Fibroblast of lung (primary cell): ENCODE measurements around the gene GNAZ. TPM values are rescaled to one million over a fixed set of nuclear protein-coding genes. Genes with fewer than 3 reads are reported as not detected.
"Not testable (repeated sequence)": the region's sequence is repeated elsewhere in the genome, so short reads cannot be mapped to it uniquely, and the experiment has no call there.

ENCODE experiments used
- DNase-seq, 2 donors: peaks; one replicate each; pipeline versions ENCODE4 v3.0.0 to v3.0.0-alpha.2; 2010; ENCODE audit warnings: low read depth in 2 of 2
- H2AFZ ChIP-seq: 2 replicates; pipeline ENCODE4 v1.5.1; 2012; ENCODE audit warnings: low read length, control low read depth, inconsistent platforms
- H3K27ac ChIP-seq: 2 replicates; pipeline ENCODE4 v1.5.1; 2011; ENCODE audit warnings: low read length, control low read depth; ENCODE audit not compliant: insufficient read depth
- H3K27me3 ChIP-seq: 2 replicates; pipeline ENCODE4 v1.5.1; 2011; ENCODE audit warnings: mild to moderate bottlenecking, low read length; ENCODE audit not compliant: control insufficient read depth, insufficient read depth
- H3K36me3 ChIP-seq: 2 replicates; pipeline ENCODE4 v1.5.1; 2011; ENCODE audit warnings: low read length; ENCODE audit not compliant: control insufficient read depth, insufficient read depth
- H3K4me1 ChIP-seq: 2 replicates; pipeline ENCODE4 v1.5.1; 2011; ENCODE audit warnings: low read length; ENCODE audit not compliant: control insufficient read depth, insufficient read depth; ENCODE audit errors: extremely low read depth
- H3K4me2 ChIP-seq: 2 replicates; pipeline ENCODE4 v1.5.1; 2011; ENCODE audit warnings: low read length, control low read depth; ENCODE audit not compliant: insufficient read depth; ENCODE audit errors: extremely low read depth
- H3K4me3 ChIP-seq, 4 experiments: fragments of 200-600 bp in 1 of 4; sonication (generic) in 1 of 4; replicated peaks in 1 of 4; 2 replicates each; pipeline ENCODE4 v1.5.1; 2011 to 2016; ENCODE audit warnings: low read length in 4 of 4, low read depth in 3 of 4, mild to moderate bottlenecking in 3 of 4, control low read depth in 2 of 4, inconsistent platforms in 1 of 4, mixed read lengths in 1 of 4; ENCODE audit not compliant: insufficient read depth in 1 of 4; ENCODE audit errors: control extremely low read depth in 1 of 4
- H3K79me2 ChIP-seq: 2 replicates; pipeline ENCODE4 v1.5.1; 2012; ENCODE audit warnings: mild to moderate bottlenecking, low read length, inconsistent platforms; ENCODE audit not compliant: control insufficient read depth, insufficient read depth
- H3K9ac ChIP-seq: 2 replicates; pipeline ENCODE4 v1.5.1; 2011; ENCODE audit warnings: mild to moderate bottlenecking, low read length, control low read depth; ENCODE audit not compliant: insufficient read depth
- H3K9me3 ChIP-seq: 2 replicates; pipeline ENCODE4 v1.5.1; 2012; ENCODE audit warnings: low read depth, low read length; ENCODE audit not compliant: control insufficient read depth, insufficient read depth
- H4K20me1 ChIP-seq: 2 replicates; pipeline ENCODE4 v1.5.1; 2011; ENCODE audit warnings: low read length; ENCODE audit not compliant: control insufficient read depth, insufficient read depth; ENCODE audit errors: extremely low read depth
- EZH2 ChIP-seq: IDR thresholded peaks from 2 replicates; pipeline ENCODE4 v1.5.1; 2012; ENCODE audit warnings: low read length, control low read depth, mild to moderate bottlenecking; ENCODE audit errors: missing control alignments
- polyA plus RNA-seq, 2 donors: library from polyadenylated mRNA; depleted of rRNA in 1 of 2; stranded (reverse) in 1 of 2; unstranded in 1 of 2; fragments of >200 nt; gene quantifications; 2 replicates each; pipeline ENCODE4 v1.2.1, GENCODE V29; 2011 to 2012; ENCODE audit warnings: missing spikeins in 1 of 2
- total RNA-seq: library from RNA; depleted of rRNA; stranded (reverse); fragments of >200 nt; gene quantifications from 2 replicates; pipeline ENCODE4 v1.2.1, GENCODE V29; 2014
- TF ChIP-seq, protein P1 (sequence below), 2 donors: IDR thresholded peaks in 1 of 2; conservative IDR thresholded peaks in 1 of 2; 1 replicate in 1 of 2; 2 replicates in 1 of 2; pipeline ENCODE4 v1.5.1; 2011 to 2012; ENCODE audit warnings: low read length in 2 of 2, control low read depth in 1 of 2, inconsistent platforms in 1 of 2, low read depth in 1 of 2, mild to moderate bottlenecking in 1 of 2

The GNAZ gene
- total and polyA plus RNA-seq, 2 donors (not counting 1 experiment from before 2014, with no cell fraction given) = 0.22 to 1.7 TPM

DNA sequence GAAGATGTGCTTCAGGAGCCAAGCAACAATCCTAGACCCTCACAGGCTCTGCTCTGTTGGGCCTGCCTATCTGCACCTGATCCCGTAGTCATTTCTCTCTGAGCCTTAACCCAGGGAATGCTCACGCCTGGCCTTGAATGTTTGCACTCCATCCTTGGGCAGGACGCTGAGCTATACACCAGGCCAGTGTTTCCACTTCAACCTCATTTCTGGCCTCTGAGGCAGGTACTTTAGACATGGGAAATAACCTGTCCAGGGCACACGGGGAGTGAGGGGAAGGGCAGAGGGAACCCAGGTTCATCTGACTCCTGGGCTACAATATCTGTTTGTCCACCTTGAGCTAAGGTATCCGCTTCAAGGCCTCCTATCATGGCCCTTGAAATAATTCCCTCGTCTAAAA lies 61.6 kb downstream of the GNAZ start:
- no peaks in the 10 kb centered on the region for H4K20me1 ChIP-seq

DNA sequence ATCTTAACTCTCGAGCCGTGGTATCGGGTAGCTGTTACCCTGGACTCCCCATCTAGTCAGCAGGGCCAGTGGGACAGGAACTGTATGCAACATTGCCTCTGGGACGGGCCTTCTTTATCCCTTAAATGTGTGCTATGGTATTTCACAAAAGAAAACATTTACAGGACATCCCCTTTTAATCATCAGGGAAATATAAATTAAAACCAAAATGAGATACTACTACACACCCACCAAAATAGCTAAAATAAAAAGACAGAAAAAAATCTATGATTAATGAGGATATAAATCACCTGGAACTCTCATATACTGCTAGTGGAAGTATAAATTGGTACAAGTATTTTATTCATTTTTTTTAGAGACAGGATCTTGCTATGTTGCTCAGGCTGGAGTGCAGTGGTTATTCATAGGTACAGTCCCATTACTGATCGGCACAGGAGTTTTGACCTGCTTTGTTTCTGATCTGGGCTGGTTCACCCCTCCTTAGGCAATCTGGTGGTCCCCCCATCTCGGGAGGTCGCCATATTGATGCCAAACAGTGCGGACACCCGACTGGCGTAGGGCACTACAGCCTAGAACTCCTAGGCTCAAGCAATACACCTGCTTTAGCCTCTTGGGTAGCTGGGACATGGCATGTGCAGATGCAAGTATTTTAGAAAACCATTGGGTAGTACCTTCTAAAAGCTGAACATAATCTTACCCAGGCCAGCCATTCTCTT lies 62.2 kb downstream of the GNAZ start:
- Histone ChIP-seq H3K4me2 (no peak overlapping the region), H3K79me2 (no peaks in the 10 kb centered on the region), H3K27me3 (no peaks in the 10 kb centered on the region), H3K9ac (no peak overlapping the region), H3K36me3 (no peaks in the 10 kb centered on the region), H3K9me3 (no peaks in the 10 kb centered on the region), H3K4me3 (no peak overlapping the region), H2AFZ (no peak overlapping the region), H3K27ac (no peak overlapping the region), H3K4me1 (no peaks in the 10 kb centered on the region), H4K20me1 (no peaks in the 10 kb centered on the region)
- DNase-seq = no peak
- TF ChIP-seq, protein P1, sequence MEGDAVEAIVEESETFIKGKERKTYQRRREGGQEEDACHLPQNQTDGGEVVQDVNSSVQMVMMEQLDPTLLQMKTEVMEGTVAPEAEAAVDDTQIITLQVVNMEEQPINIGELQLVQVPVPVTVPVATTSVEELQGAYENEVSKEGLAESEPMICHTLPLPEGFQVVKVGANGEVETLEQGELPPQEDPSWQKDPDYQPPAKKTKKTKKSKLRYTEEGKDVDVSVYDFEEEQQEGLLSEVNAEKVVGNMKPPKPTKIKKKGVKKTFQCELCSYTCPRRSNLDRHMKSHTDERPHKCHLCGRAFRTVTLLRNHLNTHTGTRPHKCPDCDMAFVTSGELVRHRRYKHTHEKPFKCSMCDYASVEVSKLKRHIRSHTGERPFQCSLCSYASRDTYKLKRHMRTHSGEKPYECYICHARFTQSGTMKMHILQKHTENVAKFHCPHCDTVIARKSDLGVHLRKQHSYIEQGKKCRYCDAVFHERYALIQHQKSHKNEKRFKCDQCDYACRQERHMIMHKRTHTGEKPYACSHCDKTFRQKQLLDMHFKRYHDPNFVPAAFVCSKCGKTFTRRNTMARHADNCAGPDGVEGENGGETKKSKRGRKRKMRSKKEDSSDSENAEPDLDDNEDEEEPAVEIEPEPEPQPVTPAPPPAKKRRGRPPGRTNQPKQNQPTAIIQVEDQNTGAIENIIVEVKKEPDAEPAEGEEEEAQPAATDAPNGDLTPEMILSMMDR (conservative IDR thresholded peaks at IDR 0.05 in 1 of 2, IDR thresholded peaks at IDR 0.05 in 1 of 2; ENCODE audit: low read depth in 1 of 2, low read length in 2 of 2) = no peak
- TF ChIP-seq EZH2 = no peak

More for the DNA sequence above, 61.6 kb downstream of the GNAZ start:
- no peak overlapping the region for H2AFZ ChIP-seq
- H3K36me3 ChIP-seq = no peaks in the 10 kb centered on the region
- no peak for DNase-seq
- no peaks in the 10 kb centered on the region for H3K27me3 ChIP-seq
- H3K9me3 ChIP-seq = no peaks in the 10 kb centered on the region
- no peak overlapping the region for H3K9ac ChIP-seq
- no peak overlapping the region for H3K4me2 ChIP-seq
- H3K79me2 ChIP-seq = no peaks in the 10 kb centered on the region
- no peak overlapping the region for H3K27ac ChIP-seq
- no peak overlapping the region for H3K4me3 ChIP-seq
- H3K4me1 ChIP-seq = no peaks in the 10 kb centered on the region
- TF ChIP-seq, protein P1 (conservative IDR thresholded peaks at IDR 0.05 in 1 of 2, IDR thresholded peaks at IDR 0.05 in 1 of 2; ENCODE audit: low read depth in 1 of 2, low read length in 2 of 2) = no peak
- no peak for TF ChIP-seq EZH2

DNA sequence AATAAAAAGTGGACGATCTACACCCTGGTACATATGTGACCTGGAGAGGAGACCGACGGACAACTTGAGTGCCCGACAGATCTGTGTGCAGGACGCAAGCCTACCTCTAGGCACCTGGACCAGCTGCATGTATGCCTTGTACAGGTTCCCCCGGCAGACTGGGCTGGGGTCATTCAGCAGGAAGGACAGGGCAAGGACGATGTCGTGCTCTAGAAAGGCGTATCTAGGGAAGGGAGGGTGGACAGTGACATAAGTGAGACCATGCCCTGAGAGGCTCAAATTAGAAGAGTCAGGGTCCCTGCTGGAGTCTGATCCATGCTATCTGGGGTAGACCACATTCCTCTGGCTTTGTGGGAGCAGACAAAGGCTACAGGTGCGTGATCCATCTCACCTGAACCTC lies 63.6 kb downstream of the GNAZ start:
- no peaks in the 10 kb centered on the region for H3K27me3 ChIP-seq
- no peak overlapping the region for H3K9ac ChIP-seq
- H3K4me1 ChIP-seq = no peaks in the 10 kb centered on the region
- H4K20me1 ChIP-seq = no peaks in the 10 kb centered on the region
- no peaks in the 10 kb centered on the region for H3K79me2 ChIP-seq
- no peak overlapping the region for H3K27ac ChIP-seq
- no peak for TF ChIP-seq EZH2
- TF ChIP-seq, protein P1 (conservative IDR thresholded peaks at IDR 0.05 in 1 of 2, IDR thresholded peaks at IDR 0.05 in 1 of 2; ENCODE audit: low read depth in 1 of 2, low read length in 2 of 2) = no peak
- no peaks in the 10 kb centered on the region for H3K36me3 ChIP-seq
- no peak overlapping the region for H3K4me2 ChIP-seq
- H2AFZ ChIP-seq = no peak overlapping the region
- DNase-seq = no peak
- no peak overlapping the region for H3K4me3 ChIP-seq
- H3K9me3 ChIP-seq = no peaks in the 10 kb centered on the region

DNA sequence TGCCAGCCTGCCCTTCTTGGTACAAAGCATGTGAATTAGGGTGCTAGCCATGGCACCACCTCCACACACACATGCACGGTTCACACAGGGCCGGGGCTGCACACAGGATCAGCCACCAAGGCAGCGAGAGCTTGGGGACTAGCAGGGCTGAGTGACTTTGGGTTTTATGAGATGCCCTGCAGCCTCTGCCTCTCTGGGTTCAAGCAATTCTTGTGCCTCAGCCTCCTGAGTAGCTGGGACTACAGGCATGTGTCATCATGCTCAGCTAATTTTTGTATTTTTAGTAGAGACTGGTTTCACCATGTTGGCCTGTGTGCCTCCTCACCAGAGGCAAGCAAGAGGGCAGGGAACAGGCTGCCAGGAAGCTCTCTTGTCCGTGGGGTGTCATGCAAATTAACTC lies 66.7 kb downstream of the GNAZ start:
- not testable (repeated sequence) for H3K4me3 ChIP-seq, H3K36me3 ChIP-seq, H3K9ac ChIP-seq, H4K20me1 ChIP-seq, H3K27me3 ChIP-seq, H3K27ac ChIP-seq, H2AFZ ChIP-seq, H3K4me2 ChIP-seq, H3K4me1 ChIP-seq, DNase-seq, H3K9me3 ChIP-seq, H3K79me2 ChIP-seq
